HG02973 (cell line): ENCODE measurements around the gene GALNTL6.
"Not testable (repeated sequence)": the region's sequence is repeated elsewhere in the genome, so short reads cannot be mapped to it uniquely, and the experiment has no call there.

Source experiments
- ATAC-seq: cut with Tn5 transposase; IDR thresholded peaks from one replicate; pipeline ENCODE4 v1.9.1; 2021; ENCODE audit warnings: moderate library complexity; ENCODE audit not compliant: unreplicated experiment

Gene GALNTL6

GRCh38 chr4:172838111-172838510 lies 1024.9 kb downstream of the GALNTL6 start:
- ATAC-seq, result no peak

- no peak for ATAC-seq
These were observed 1025.7 kb downstream of the GALNTL6 start for GRCh38 chr4:172838943-172839342.

- ATAC-seq, result no peak
These were observed 1029.6 kb downstream of the GALNTL6 start for GRCh38 chr4:172842779-172843178.

GRCh38 chr4:172843192-172843591 lies 1030.0 kb downstream of the GALNTL6 start:
- ATAC-seq, result no peak

- ATAC-seq, result no peak
These were observed 1031.4 kb downstream of the GALNTL6 start for GRCh38 chr4:172844556-172844955.

GRCh38 chr4:172845281-172845680 lies 1032.1 kb downstream of the GALNTL6 start:
- ATAC-seq, result no peak

GRCh38 chr4:172850838-172851237 lies 1037.6 kb downstream of the GALNTL6 start:
- ATAC-seq, result no peak

GRCh38 chr4:172851534-172851933 lies 1038.3 kb downstream of the GALNTL6 start:
- ATAC-seq, result no peak

GRCh38 chr4:172857026-172857425 lies 1043.8 kb downstream of the GALNTL6 start:
- no peak for ATAC-seq

GRCh38 chr4:172858731-172859230 lies 1045.6 kb downstream of the GALNTL6 start:
- ATAC-seq, result no peak

- no peak for ATAC-seq
These were observed 1051.9 kb downstream of the GALNTL6 start for GRCh38 chr4:172865103-172865502.

- no peak for ATAC-seq
These were observed 1052.4 kb downstream of the GALNTL6 start for GRCh38 chr4:172865531-172866127.

- ATAC-seq, result no peak
These were observed 1053.2 kb downstream of the GALNTL6 start for GRCh38 chr4:172866421-172866820.

- ATAC-seq, result no peak
These were observed 1054.6 kb downstream of the GALNTL6 start for GRCh38 chr4:172867835-172868234.

- no peak for ATAC-seq
These were observed 1055.1 kb downstream of the GALNTL6 start for GRCh38 chr4:172868271-172868670.

- ATAC-seq, result no peak
These were observed 1056.5 kb downstream of the GALNTL6 start for GRCh38 chr4:172869621-172870268.

- no peak for ATAC-seq
These were observed 1058.2 kb downstream of the GALNTL6 start for GRCh38 chr4:172871381-172871780.

GRCh38 chr4:172874944-172875343 lies 1061.7 kb downstream of the GALNTL6 start:
- no peak for ATAC-seq

GRCh38 chr4:172876394-172876793 lies 1063.2 kb downstream of the GALNTL6 start:
- ATAC-seq, result no peak

GRCh38 chr4:172881645-172882044 lies 1068.4 kb downstream of the GALNTL6 start:
- no peak for ATAC-seq

- ATAC-seq, result not testable (repeated sequence)
These were observed 1074.2 kb downstream of the GALNTL6 start for GRCh38 chr4:172887358-172887757.

GRCh38 chr4:172887959-172888358 lies 1074.8 kb downstream of the GALNTL6 start:
- ATAC-seq, result no peak

- ATAC-seq, result peak; percentile 73
These were observed 1079.1 kb downstream of the GALNTL6 start for GRCh38 chr4:172892300-172892699.
